ENCODE results near the gene TNPO1. TPM values are rescaled to one million over a fixed set of nuclear protein-coding genes. Genes with fewer than 3 reads are reported as not detected.

TNPO1 gene
- total and polyA plus RNA-seq, 2 of the 13 experiments (the other 11 are each of a cell fraction or from before 2014, with no cell fraction given), result 26.7 to 123 TPM

DNA sequence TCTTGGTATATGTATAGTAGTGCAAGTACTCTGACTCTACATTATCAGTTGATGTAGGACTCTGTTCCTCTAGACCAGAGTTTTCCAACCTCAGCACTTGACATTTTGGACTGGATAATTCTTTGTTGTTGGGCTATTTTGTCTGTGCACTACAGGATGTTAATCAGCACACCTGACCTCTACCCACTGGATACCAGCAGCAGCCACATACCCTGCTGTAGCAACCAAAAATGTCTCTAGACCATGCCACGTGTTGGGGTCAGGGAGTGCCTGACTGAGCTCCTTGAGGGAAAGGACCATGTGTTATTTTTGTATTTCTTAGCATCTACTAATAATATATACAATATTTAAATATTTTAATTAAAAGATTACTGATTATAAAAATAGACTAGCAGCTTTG lies 42.7 kb downstream of the TNPO1 start:
- H3K9me3 ChIP-seq (ENCODE audit: low read length), result no peaks in the 10 kb centered on the region
- peaks cover 15 to 75% of the 10 kb centered on the region in 2 experiments for H3K36me3 ChIP-seq (replicated peaks in 1 of 2; ENCODE audit: control insufficient read depth in 1 of 2, insufficient read depth in 2 of 2, low read length in 2 of 2)
- no peak overlapping the region for H3K4me3 ChIP-seq (replicated peaks in 1 of 3; ENCODE audit: insufficient read depth in 1 of 3, low read depth in 2 of 3, low read length in 3 of 3)
- no peak overlapping the region for H3K9ac ChIP-seq (ENCODE audit: insufficient read depth, low read depth, low read length)
- no peaks in the 10 kb centered on the region for H3K27me3 ChIP-seq (ENCODE audit: control insufficient read depth in 1 of 2, insufficient read depth in 2 of 2, low read length in 2 of 2)
- no TSS peak for BruUV-seq (replicated peaks)
- H2AFZ ChIP-seq (ENCODE audit: low read length), result no peak overlapping the region
- no peak overlapping the region for H3K27ac ChIP-seq (ENCODE audit: extremely low read length, insufficient read depth, low read length)
- H3K79me2 ChIP-seq (ENCODE audit: insufficient read depth, low read length), result peaks cover 46% of the 10 kb centered on the region
- ATAC-seq, result no peak
- no peak for DNase-seq (ENCODE audit: low spot score)
- FAIRE-seq, result no peak
- CTCF ChIA-PET (ENCODE audit: low intra/inter-chr PET ratio, low total read pairs), result no interaction called here
- TF ChIP-seq SOX13 (IDR thresholded peaks at IDR 0.05) (no peak), SOX13 (CRISPR knock-in tag; conservative IDR thresholded peaks at IDR 0.05 in 1 of 2, IDR thresholded peaks at IDR 0.05 in 1 of 2) (no peak), ZNF468 (CRISPR knock-in tag; IDR thresholded peaks at IDR 0.05) (no peak), PHF5A (CRISPR knock-in tag; IDR thresholded peaks at IDR 0.05; ENCODE audit: low read depth, unreplicated experiment) (no peak), GZF1 (CRISPR knock-in tag; IDR thresholded peaks at IDR 0.05) (no peak), ZNF232 (CRISPR knock-in tag; IDR thresholded peaks at IDR 0.05; ENCODE audit: borderline replicate concordance) (no peak), HOXA3 (CRISPR knock-in tag; IDR thresholded peaks at IDR 0.05) (no peak), SRF (IDR thresholded peaks at IDR 0.05; ENCODE audit: low read depth, low read length) (no peak), ZFP37 (CRISPR knock-in tag; IDR thresholded peaks at IDR 0.05; ENCODE audit: borderline replicate concordance) (no peak), NFE2L2 (IDR thresholded peaks at IDR 0.05; ENCODE audit: low read length) (no peak)
- in situ Hi-C loops (cut with HindIII; ENCODE audit: extremely low pct_ligation_motif_present, low pct_unique_long_range_greater_than_20kb), result no loop called here
- H3K4me1 ChIP-seq (ENCODE audit: insufficient read depth, low read length), result no peaks in the 10 kb centered on the region
- no peak overlapping the region for H3K4me2 ChIP-seq (ENCODE audit: low read depth, low read length)
- intact Hi-C loops (cut with micrococcal nuclease; ENCODE audit: unreplicated experiment), result no loop called here
- 77% methylated on average over 1 of the region's 1 CpG for WGBS (ENCODE audit: low lambda C conversion rate)
- peaks cover 12% of the 10 kb centered on the region; the same call in 1 of the 2 replicates for H4K20me1 ChIP-seq (ENCODE audit: insufficient read depth, low read length)
- POLR2A ChIA-PET, result interaction anchor here (1.2 kb wide), 1 partner anchor 10 kb away, joined by 4 read pairs; no protein-coding TSS in a partner anchor

DNA sequence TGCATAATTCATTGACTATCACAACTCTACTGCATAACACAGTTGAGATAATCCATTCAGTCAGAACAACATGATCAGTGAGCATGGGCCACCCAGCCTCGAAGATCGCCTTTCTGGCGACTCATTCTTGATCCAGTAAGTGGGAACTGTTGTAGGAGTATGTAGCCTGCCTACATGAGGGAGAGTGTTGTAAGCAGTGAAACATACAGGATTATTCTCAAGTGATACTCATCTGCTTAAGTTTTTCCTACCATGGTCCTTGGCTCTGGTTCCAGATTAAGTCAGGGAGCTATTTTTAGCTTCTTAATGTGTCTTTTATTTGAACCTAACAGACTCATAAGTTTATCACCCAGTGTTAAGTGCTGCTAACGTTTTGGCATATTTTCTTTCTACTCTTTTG lies 44.0 kb downstream of the TNPO1 start:
- Histone ChIP-seq H3K36me3 (replicated peaks in 1 of 2; ENCODE audit: control insufficient read depth in 1 of 2, insufficient read depth in 2 of 2, low read length in 2 of 2) (peaks cover 14 to 74% of the 10 kb centered on the region in 2 experiments), H3K9ac (ENCODE audit: insufficient read depth, low read depth, low read length) (no peak overlapping the region), H3K4me2 (ENCODE audit: low read depth, low read length) (no peak overlapping the region), H2AFZ (ENCODE audit: low read length) (no peak overlapping the region), H3K27me3 (ENCODE audit: control insufficient read depth in 1 of 2, insufficient read depth in 2 of 2, low read length in 2 of 2) (no peaks in the 10 kb centered on the region), H3K79me2 (ENCODE audit: insufficient read depth, low read length) (peaks cover 33% of the 10 kb centered on the region), H3K4me1 (ENCODE audit: insufficient read depth, low read length) (no peaks in the 10 kb centered on the region), H3K27ac (ENCODE audit: extremely low read length, insufficient read depth, low read length) (no peak overlapping the region), H3K4me3 (replicated peaks in 1 of 3; ENCODE audit: insufficient read depth in 1 of 3, low read depth in 2 of 3, low read length in 3 of 3) (no peak overlapping the region), H3K9me3 (ENCODE audit: low read length) (no peaks in the 10 kb centered on the region), H4K20me1 (ENCODE audit: insufficient read depth, low read length) (peaks cover 12% of the 10 kb centered on the region; the same call in 1 of the 2 replicates)
- in situ Hi-C loops (cut with HindIII; ENCODE audit: extremely low pct_ligation_motif_present, low pct_unique_long_range_greater_than_20kb), result no loop called here
- no peak for DNase-seq (ENCODE audit: low spot score)
- no TSS peak for BruUV-seq (replicated peaks)
- ATAC-seq, result no peak
- over 99% methylated on average over 4 of the region's 4 CpGs for WGBS (ENCODE audit: low lambda C conversion rate)
- no peak for TF ChIP-seq PHF20 (CRISPR knock-in tag; IDR thresholded peaks at IDR 0.05)
- no peak for TF ChIP-seq ZNF75D (CRISPR knock-in tag; IDR thresholded peaks at IDR 0.05; ENCODE audit: borderline replicate concordance)
- TF ChIP-seq POLR2AphosphoS2 (IDR thresholded peaks at IDR 0.05; ENCODE audit: low read depth, low read length), result peak; percentile 72; the same call in 1 of the 2 replicates
- CTCF ChIA-PET (ENCODE audit: low intra/inter-chr PET ratio, low total read pairs), result no interaction called here
- POLR2A ChIA-PET, result interaction anchor here (1.2 kb wide), 1 partner anchor 12 kb away, joined by 4 read pairs; no protein-coding TSS in a partner anchor
- no peak for FAIRE-seq
- intact Hi-C loops (cut with micrococcal nuclease; ENCODE audit: unreplicated experiment), result no loop called here
